Endothelial cell of umbilical vein (primary cell): ENCODE measurements around the gene CSMD2.

ENCODE experiments used
- EZH2 ChIP-seq: IDR thresholded peaks from 2 replicates; pipeline ENCODE4 v1.6.1; 2012; ENCODE audit warnings: borderline replicate concordance, low read depth, mild to moderate bottlenecking, moderate library complexity, low read length, inconsistent platforms; ENCODE audit not compliant: severe bottlenecking
- FOS ChIP-seq: IDR thresholded peaks from 2 replicates; pipeline ENCODE4 v1.6.1; 2011; ENCODE audit warnings: mild to moderate bottlenecking, low read length, moderate library complexity, borderline replicate concordance; ENCODE audit not compliant: insufficient read depth
- GATA2 ChIP-seq: IDR thresholded peaks from 2 replicates; pipeline ENCODE4 v1.7.0; 2011; ENCODE audit warnings: low read depth, mild to moderate bottlenecking, moderate library complexity, mixed read lengths, low read length; ENCODE audit not compliant: insufficient read length, insufficient read depth
- JUN ChIP-seq: IDR thresholded peaks from 2 replicates; pipeline ENCODE4 v1.6.1; 2011; ENCODE audit warnings: borderline replicate concordance, low read depth; ENCODE audit not compliant: insufficient read length, insufficient read depth
- MYC ChIP-seq: IDR thresholded peaks from one replicate; pipeline ENCODE4 v1.6.1; 2011; ENCODE audit warnings: mild to moderate bottlenecking, low read depth, low read length
- POLR2A ChIP-seq: IDR thresholded peaks from 2 replicates; pipeline ENCODE4 v1.6.1; 2012; ENCODE audit warnings: low read depth, mild to moderate bottlenecking, control low read depth, low read length
- POLR2AphosphoS5 ChIP-seq: IDR thresholded peaks from 2 replicates; pipeline ENCODE4 v1.6.1; 2012; ENCODE audit warnings: low read depth, mild to moderate bottlenecking, control low read depth, low read length, moderate library complexity; ENCODE audit not compliant: insufficient read depth
- TF ChIP-seq, protein P1 (sequence below), 2 donors: IDR thresholded peaks; 1 replicate in 1 of 2; 2 replicates in 1 of 2; pipeline ENCODE4 v1.5.1; 2011; ENCODE audit warnings: low read length in 2 of 2, mild to moderate bottlenecking in 2 of 2, moderate library complexity in 2 of 2, control low read depth in 1 of 2, inconsistent platforms in 1 of 2, low read depth in 1 of 2; ENCODE audit not compliant: insufficient read depth in 1 of 2; ENCODE audit errors: extremely low read depth in 1 of 2
- TF ChIP-seq, protein P2 (sequence below): IDR thresholded peaks from 2 replicates; pipeline ENCODE4 v1.6.1; 2011; ENCODE audit not compliant: insufficient read depth, insufficient read length

- no peak for TF ChIP-seq EZH2
- TF ChIP-seq, protein P1, sequence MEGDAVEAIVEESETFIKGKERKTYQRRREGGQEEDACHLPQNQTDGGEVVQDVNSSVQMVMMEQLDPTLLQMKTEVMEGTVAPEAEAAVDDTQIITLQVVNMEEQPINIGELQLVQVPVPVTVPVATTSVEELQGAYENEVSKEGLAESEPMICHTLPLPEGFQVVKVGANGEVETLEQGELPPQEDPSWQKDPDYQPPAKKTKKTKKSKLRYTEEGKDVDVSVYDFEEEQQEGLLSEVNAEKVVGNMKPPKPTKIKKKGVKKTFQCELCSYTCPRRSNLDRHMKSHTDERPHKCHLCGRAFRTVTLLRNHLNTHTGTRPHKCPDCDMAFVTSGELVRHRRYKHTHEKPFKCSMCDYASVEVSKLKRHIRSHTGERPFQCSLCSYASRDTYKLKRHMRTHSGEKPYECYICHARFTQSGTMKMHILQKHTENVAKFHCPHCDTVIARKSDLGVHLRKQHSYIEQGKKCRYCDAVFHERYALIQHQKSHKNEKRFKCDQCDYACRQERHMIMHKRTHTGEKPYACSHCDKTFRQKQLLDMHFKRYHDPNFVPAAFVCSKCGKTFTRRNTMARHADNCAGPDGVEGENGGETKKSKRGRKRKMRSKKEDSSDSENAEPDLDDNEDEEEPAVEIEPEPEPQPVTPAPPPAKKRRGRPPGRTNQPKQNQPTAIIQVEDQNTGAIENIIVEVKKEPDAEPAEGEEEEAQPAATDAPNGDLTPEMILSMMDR (IDR thresholded peaks at IDR 0.05; ENCODE audit: extremely low read depth in 1 of 2, insufficient read depth in 1 of 2, low read depth in 1 of 2, low read length in 2 of 2) = no peak
- TF ChIP-seq POLR2A = no peak
- no peak for TF ChIP-seq GATA2
- TF ChIP-seq JUN = no peak
- TF ChIP-seq POLR2AphosphoS5 = no peak
- no peak for TF ChIP-seq MYC
- TF ChIP-seq, protein P2, sequence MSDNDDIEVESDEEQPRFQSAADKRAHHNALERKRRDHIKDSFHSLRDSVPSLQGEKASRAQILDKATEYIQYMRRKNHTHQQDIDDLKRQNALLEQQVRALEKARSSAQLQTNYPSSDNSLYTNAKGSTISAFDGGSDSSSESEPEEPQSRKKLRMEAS = no peak
- TF ChIP-seq FOS = no peak
Observed at GRCh38 chr1:34087986-34088385, 77.0 kb downstream of the CSMD2 start.
